K562 (cell line): ENCODE data around the gene JUND. TPM values are rescaled to one million over a fixed set of nuclear protein-coding genes. Genes with fewer than 3 reads are reported as not detected.

Experiments
- ATAC-seq: fragments of 200-7000 bp; cut with Tn5 transposase; 3 replicates; pipeline ENCODE4 v1.9.1; 2020; ENCODE audit warnings: moderate library complexity
- BruUV-seq: library from RNA; stranded (reverse); fragments of 400-500 nt; replicated peaks from 2 replicates; lab custom pipeline; 2021; lab: Mats Ljungman, UMichigan
- CTCF ChIA-PET: fragments of 300-600 bp; formaldehyde crosslinking; extraction: SDS; loops from one replicate; lab custom pipeline; 2021; ENCODE audit warnings: low intra/inter-chr PET ratio; lab: Yijun Ruan, JAX
- POLR2A ChIA-PET: fragments of 300-600, 350-650 bp; sonication (Branson Sonifier 250); formaldehyde crosslinking; extraction: SDS; loops from one replicate; lab custom pipeline; 2021; ENCODE audit warnings: antibody characterized with exemption, inconsistent platforms; lab: Yijun Ruan, JAX
- DNase-seq, 4 experiments: peaks; one replicate each; pipeline versions ENCODE4 v3.0.0 to v3.0.0-alpha.2; 2011 to 2018; ENCODE audit warnings: low spot score in 3 of 4, mixed read lengths in 3 of 4; ENCODE audit errors: extremely low read depth in 1 of 4
- FAIRE-seq: peaks from 2 replicates; lab custom pipeline; 2011; peaks lifted over from hg19 to GRCh38; lab: Jason Lieb, UNC
- H2AFZ ChIP-seq: 2 replicates; pipeline ENCODE4 v1.6.0; 2011; ENCODE audit warnings: low read depth, low read length, control low read depth, inconsistent platforms
- H3K27ac ChIP-seq: fragments of 200-600 bp; 3 replicates; pipeline ENCODE4 v1.8.0; 2011; ENCODE audit warnings: low read depth, mild to moderate bottlenecking, control low read depth, inconsistent platforms, low read length, moderate library complexity, mixed read lengths; ENCODE audit errors: extremely low read depth
- H3K27me3 ChIP-seq, 2 experiments: fragments of 300-600 bp in 1 of 2; 2 replicates in 1 of 2; 3 replicates in 1 of 2; pipeline versions ENCODE4 v1.6.0 to v1.8.0; 2011; ENCODE audit warnings: inconsistent platforms in 2 of 2, low read length in 2 of 2, mild to moderate bottlenecking in 1 of 2, mixed read lengths in 1 of 2, moderate library complexity in 1 of 2; ENCODE audit not compliant: control insufficient read depth in 2 of 2, insufficient read depth in 2 of 2
- H3K36me3 ChIP-seq: fragments of 300-600 bp; 3 replicates; pipeline ENCODE4 v1.8.0; 2011; ENCODE audit warnings: mild to moderate bottlenecking, low read length, inconsistent platforms; ENCODE audit not compliant: control insufficient read depth, insufficient read depth
- H3K4me1 ChIP-seq, 2 experiments: fragments of 200-600 bp in 1 of 2; replicated peaks in 1 of 2; 2 replicates in 1 of 2; 3 replicates in 1 of 2; pipeline versions ENCODE4 v1.5.1 to v1.8.0; 2011; ENCODE audit warnings: inconsistent platforms in 2 of 2, low read length in 2 of 2, mild to moderate bottlenecking in 1 of 2, mixed read lengths in 1 of 2, moderate library complexity in 1 of 2; ENCODE audit not compliant: control insufficient read depth in 2 of 2, insufficient read depth in 2 of 2
- H3K4me2 ChIP-seq: 2 replicates; pipeline ENCODE4 v1.6.1; 2011; ENCODE audit warnings: low read length, control low read depth, inconsistent platforms, mixed read lengths; ENCODE audit not compliant: insufficient read depth
- H3K4me3 ChIP-seq: fragments of 200-600 bp; sonication (generic), shearing (Covaris generic); 2 replicates; pipeline ENCODE4 v1.5.1; 2016; ENCODE audit warnings: control low read depth, inconsistent platforms
- H3K79me2 ChIP-seq: fragments of 200-600 bp; 3 replicates; pipeline ENCODE4 v1.8.0; 2011; ENCODE audit warnings: low read length, inconsistent platforms; ENCODE audit not compliant: control insufficient read depth, insufficient read depth
- H3K9ac ChIP-seq, 2 experiments: 2 replicates each; pipeline versions ENCODE4 v1.6.0 to v1.6.1; 2011; ENCODE audit warnings: low read depth in 2 of 2, low read length in 2 of 2, control low read depth in 1 of 2, inconsistent platforms in 1 of 2, mild to moderate bottlenecking in 1 of 2, mixed read lengths in 1 of 2; ENCODE audit not compliant: insufficient read depth in 1 of 2
- H3K9me1 ChIP-seq: one replicate; pipeline ENCODE4 v1.6.0; 2011; ENCODE audit warnings: inconsistent platforms, mild to moderate bottlenecking, low read length, moderate library complexity; ENCODE audit not compliant: control insufficient read depth, insufficient read depth
- H3K9me3 ChIP-seq: replicated peaks from 2 replicates; pipeline ENCODE4 v1.5.1; 2011; ENCODE audit warnings: low read depth, low read length, inconsistent platforms; ENCODE audit not compliant: control insufficient read depth, insufficient read depth
- H4K20me1 ChIP-seq: replicated peaks from 2 replicates; pipeline ENCODE4 v1.6.1; 2011; ENCODE audit warnings: low read length, inconsistent platforms, mixed read lengths; ENCODE audit not compliant: control insufficient read depth, insufficient read depth
- JUND ChIP-seq, 2 experiments: IDR thresholded peaks; 2 replicates in 1 of 2; 3 replicates in 1 of 2; pipeline ENCODE4 v1.6.1; 2011; ENCODE audit warnings: borderline replicate concordance in 2 of 2, low read depth in 2 of 2, low read length in 2 of 2, improper control_type of control experiment in 1 of 2, missing biosample characterization in 1 of 2, missing genetic modification characterization in 1 of 2, missing genetic modification reagents in 1 of 2
- KDM1A ChIP-seq, 2 experiments: fragments of 450-650 bp; IDR thresholded peaks; 2 replicates each; pipeline ENCODE4 v1.6.1; 2016; ENCODE audit warnings: mild to moderate bottlenecking in 2 of 2
- NFIC ChIP-seq: fragments of 450-650 bp; IDR thresholded peaks from 2 replicates; pipeline ENCODE4 v1.6.1; 2017; ENCODE audit warnings: mild to moderate bottlenecking, inconsistent platforms
- RCOR1 ChIP-seq, 2 experiments: IDR thresholded peaks; 2 replicates each; pipeline ENCODE4 v1.6.1; 2012; ENCODE audit warnings: low read depth in 2 of 2, low read length in 2 of 2, borderline replicate concordance in 1 of 2, improper control_type of control experiment in 1 of 2
- SMAD3 ChIP-seq: fragments of 450-650 bp; formaldehyde crosslinking; conservative IDR thresholded peaks from 2 replicates; pipeline ENCODE4 v1.4.0; 2020; ENCODE audit warnings: mild to moderate bottlenecking
- ZNF316 ChIP-seq: fragments of 450-650 bp; IDR thresholded peaks from 2 replicates; pipeline ENCODE4 v1.6.1; 2016
- ZNF384 ChIP-seq: IDR thresholded peaks from 2 replicates; pipeline ENCODE4 v1.6.1; 2012; ENCODE audit warnings: low read depth, low read length, improper control_type of control experiment
- ZNF507 ChIP-seq: conservative IDR thresholded peaks from 2 replicates; pipeline ENCODE4 v1.6.1; 2017; ENCODE audit warnings: missing genetic modification characterization, missing compliant biosample characterization
- ZZZ3 ChIP-seq: fragments of 450-650 bp; IDR thresholded peaks from 2 replicates; pipeline ENCODE4 v1.6.1; 2016; ENCODE audit warnings: antibody characterized with exemption, mild to moderate bottlenecking, moderate library complexity
- WGBS: fragments of 100-300 bp; shearing (Covaris generic); methylation state at CpG from one replicate; pipeline ENCODE4 v1.1.6; 2016; ENCODE audit warnings: low coverage, mixed read lengths; ENCODE audit not compliant: insufficient coverage; ENCODE audit errors: missing lambda C conversion rate; 5-methylcytosine and 5-hydroxymethylcytosine counted together
- in situ Hi-C: fragments of 300-500 bp; cut with MboI; formaldehyde crosslinking; loops from 4 replicates; pipeline ENCODE4 v1.15.0; 2018; ENCODE audit warnings: inconsistent platforms, mixed read lengths
- intact Hi-C: fragments of 100-400 bp; cut with micrococcal nuclease; formaldehyde crosslinking; loops from 2 replicates; pipeline ENCODE4 v1.14.2; 2022
- polyA plus RNA-seq, 8 experiments: library from polyadenylated mRNA; depleted of rRNA in 4 of 8; stranded (reverse) in 5 of 8; unstranded in 3 of 8; fragments of >200 nt; fragmentation: Nextera tagmentation in 2 of 8; fragmentation: Illumina TruSeq in 1 of 8; extraction: Ambion mirVana in 2 of 8; extraction: Trizol in 1 of 8; gene quantifications; 2 replicates each; pipeline versions ENCODE4 v1.2.1 to v1.2.3, GENCODE V29; 2011 to 2014; ENCODE audit warnings: inconsistent platforms in 1 of 8, missing spikeins in 1 of 8
- total RNA-seq, 7 experiments: library from RNA; depleted of rRNA in 6 of 7; stranded (reverse); fragments of >200 nt in 6 of 7; fragmentation: Illumina TruSeq in 2 of 7; extraction: Trizol in 2 of 7; gene quantifications; 2 replicates each; pipeline versions ENCODE4 v1.2.1 to v1.2.3, GENCODE V29; 2011 to 2021; ENCODE audit warnings: low replicate concordance in 1 of 7
- TF ChIP-seq, protein P1 (sequence below): fragments of 450-650 bp; IDR thresholded peaks from 2 replicates; pipeline ENCODE4 v1.6.1; 2017; ENCODE audit warnings: mild to moderate bottlenecking, moderate library complexity
- TF ChIP-seq, protein P2 (sequence below): fragments of 200-600 bp; sonication (generic); IDR thresholded peaks from one replicate; pipeline ENCODE4 v1.6.1; 2012; ENCODE audit warnings: mild to moderate bottlenecking, low read depth, low read length, inconsistent platforms

The JUND gene
- total and polyA plus RNA-seq, 9 of the 15 experiments (the other 6 are each of a cell fraction or from before 2014, with no cell fraction given) = 6.4 to 286 (median 42.3) TPM

- FAIRE-seq = no peak
- 73% methylated on average over 9 of the region's 9 CpGs for WGBS
- in situ Hi-C loops (no loop called here), intact Hi-C loops (no loop called here)
- no peaks in the 10 kb centered on the region for H3K9me1 ChIP-seq
- no peaks in the 10 kb centered on the region for H4K20me1 ChIP-seq
- H2AFZ ChIP-seq = no peak overlapping the region
- no peak overlapping the region for H3K4me3 ChIP-seq
- H3K4me2 ChIP-seq = 0 out of 2 replicates have a peak overlapping the region, but pooled peaks have one; percentile 100
- H3K27me3 ChIP-seq = no peaks in the 10 kb centered on the region
- no peak overlapping the region for H3K27ac ChIP-seq
- no peaks in the 10 kb centered on the region for H3K9me3 ChIP-seq
- H3K9ac ChIP-seq = peak overlapping the region; percentile 98 to 99; a peak in 3 of 4 replicates
- ChIA-PET POLR2A (no interaction called here), CTCF (no interaction called here)
- ATAC-seq = no peak
- peaks cover 19% of the 10 kb centered on the region; the same call in 2 of the 3 replicates for H3K79me2 ChIP-seq
- H3K36me3 ChIP-seq = no peaks in the 10 kb centered on the region
- DNase-seq = peak in 2 of 4 experiments; percentile 15 to 31
- peaks cover 33 to 56% of the 10 kb centered on the region in 2 experiments for H3K4me1 ChIP-seq
- no TSS peak for BruUV-seq
- peak; percentile 90 for TF ChIP-seq ZNF316
- peak in 1 of 2 experiments; percentile 43; a peak in 2 of 4 replicates for TF ChIP-seq KDM1A (IDR thresholded peaks at IDR 0.05)
- peak in 1 of 2 experiments; percentile 71; a peak in 2 of 4 replicates for TF ChIP-seq RCOR1 (IDR thresholded peaks at IDR 0.05; ENCODE audit: borderline replicate concordance in 1 of 2, low read depth in 2 of 2, low read length in 2 of 2)
- no peak for TF ChIP-seq SMAD3
- TF ChIP-seq, protein P1, sequence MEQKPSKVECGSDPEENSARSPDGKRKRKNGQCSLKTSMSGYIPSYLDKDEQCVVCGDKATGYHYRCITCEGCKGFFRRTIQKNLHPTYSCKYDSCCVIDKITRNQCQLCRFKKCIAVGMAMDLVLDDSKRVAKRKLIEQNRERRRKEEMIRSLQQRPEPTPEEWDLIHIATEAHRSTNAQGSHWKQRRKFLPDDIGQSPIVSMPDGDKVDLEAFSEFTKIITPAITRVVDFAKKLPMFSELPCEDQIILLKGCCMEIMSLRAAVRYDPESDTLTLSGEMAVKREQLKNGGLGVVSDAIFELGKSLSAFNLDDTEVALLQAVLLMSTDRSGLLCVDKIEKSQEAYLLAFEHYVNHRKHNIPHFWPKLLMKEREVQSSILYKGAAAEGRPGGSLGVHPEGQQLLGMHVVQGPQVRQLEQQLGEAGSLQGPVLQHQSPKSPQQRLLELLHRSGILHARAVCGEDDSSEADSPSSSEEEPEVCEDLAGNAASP = no peak
- 0 out of 2 replicates have a peak, but pooled peaks have one; percentile 16 for TF ChIP-seq JUND (IDR thresholded peaks at IDR 0.05; ENCODE audit: borderline replicate concordance, low read depth, low read length)
- TF ChIP-seq JUND (tag; IDR thresholded peaks at IDR 0.05; ENCODE audit: borderline replicate concordance, low read depth, low read length) = no peak
- no peak for TF ChIP-seq ZNF384
- no peak for TF ChIP-seq ZNF507 (tag)
- no peak for TF ChIP-seq NFIC
- no peak for TF ChIP-seq ZZZ3
- TF ChIP-seq, protein P2, sequence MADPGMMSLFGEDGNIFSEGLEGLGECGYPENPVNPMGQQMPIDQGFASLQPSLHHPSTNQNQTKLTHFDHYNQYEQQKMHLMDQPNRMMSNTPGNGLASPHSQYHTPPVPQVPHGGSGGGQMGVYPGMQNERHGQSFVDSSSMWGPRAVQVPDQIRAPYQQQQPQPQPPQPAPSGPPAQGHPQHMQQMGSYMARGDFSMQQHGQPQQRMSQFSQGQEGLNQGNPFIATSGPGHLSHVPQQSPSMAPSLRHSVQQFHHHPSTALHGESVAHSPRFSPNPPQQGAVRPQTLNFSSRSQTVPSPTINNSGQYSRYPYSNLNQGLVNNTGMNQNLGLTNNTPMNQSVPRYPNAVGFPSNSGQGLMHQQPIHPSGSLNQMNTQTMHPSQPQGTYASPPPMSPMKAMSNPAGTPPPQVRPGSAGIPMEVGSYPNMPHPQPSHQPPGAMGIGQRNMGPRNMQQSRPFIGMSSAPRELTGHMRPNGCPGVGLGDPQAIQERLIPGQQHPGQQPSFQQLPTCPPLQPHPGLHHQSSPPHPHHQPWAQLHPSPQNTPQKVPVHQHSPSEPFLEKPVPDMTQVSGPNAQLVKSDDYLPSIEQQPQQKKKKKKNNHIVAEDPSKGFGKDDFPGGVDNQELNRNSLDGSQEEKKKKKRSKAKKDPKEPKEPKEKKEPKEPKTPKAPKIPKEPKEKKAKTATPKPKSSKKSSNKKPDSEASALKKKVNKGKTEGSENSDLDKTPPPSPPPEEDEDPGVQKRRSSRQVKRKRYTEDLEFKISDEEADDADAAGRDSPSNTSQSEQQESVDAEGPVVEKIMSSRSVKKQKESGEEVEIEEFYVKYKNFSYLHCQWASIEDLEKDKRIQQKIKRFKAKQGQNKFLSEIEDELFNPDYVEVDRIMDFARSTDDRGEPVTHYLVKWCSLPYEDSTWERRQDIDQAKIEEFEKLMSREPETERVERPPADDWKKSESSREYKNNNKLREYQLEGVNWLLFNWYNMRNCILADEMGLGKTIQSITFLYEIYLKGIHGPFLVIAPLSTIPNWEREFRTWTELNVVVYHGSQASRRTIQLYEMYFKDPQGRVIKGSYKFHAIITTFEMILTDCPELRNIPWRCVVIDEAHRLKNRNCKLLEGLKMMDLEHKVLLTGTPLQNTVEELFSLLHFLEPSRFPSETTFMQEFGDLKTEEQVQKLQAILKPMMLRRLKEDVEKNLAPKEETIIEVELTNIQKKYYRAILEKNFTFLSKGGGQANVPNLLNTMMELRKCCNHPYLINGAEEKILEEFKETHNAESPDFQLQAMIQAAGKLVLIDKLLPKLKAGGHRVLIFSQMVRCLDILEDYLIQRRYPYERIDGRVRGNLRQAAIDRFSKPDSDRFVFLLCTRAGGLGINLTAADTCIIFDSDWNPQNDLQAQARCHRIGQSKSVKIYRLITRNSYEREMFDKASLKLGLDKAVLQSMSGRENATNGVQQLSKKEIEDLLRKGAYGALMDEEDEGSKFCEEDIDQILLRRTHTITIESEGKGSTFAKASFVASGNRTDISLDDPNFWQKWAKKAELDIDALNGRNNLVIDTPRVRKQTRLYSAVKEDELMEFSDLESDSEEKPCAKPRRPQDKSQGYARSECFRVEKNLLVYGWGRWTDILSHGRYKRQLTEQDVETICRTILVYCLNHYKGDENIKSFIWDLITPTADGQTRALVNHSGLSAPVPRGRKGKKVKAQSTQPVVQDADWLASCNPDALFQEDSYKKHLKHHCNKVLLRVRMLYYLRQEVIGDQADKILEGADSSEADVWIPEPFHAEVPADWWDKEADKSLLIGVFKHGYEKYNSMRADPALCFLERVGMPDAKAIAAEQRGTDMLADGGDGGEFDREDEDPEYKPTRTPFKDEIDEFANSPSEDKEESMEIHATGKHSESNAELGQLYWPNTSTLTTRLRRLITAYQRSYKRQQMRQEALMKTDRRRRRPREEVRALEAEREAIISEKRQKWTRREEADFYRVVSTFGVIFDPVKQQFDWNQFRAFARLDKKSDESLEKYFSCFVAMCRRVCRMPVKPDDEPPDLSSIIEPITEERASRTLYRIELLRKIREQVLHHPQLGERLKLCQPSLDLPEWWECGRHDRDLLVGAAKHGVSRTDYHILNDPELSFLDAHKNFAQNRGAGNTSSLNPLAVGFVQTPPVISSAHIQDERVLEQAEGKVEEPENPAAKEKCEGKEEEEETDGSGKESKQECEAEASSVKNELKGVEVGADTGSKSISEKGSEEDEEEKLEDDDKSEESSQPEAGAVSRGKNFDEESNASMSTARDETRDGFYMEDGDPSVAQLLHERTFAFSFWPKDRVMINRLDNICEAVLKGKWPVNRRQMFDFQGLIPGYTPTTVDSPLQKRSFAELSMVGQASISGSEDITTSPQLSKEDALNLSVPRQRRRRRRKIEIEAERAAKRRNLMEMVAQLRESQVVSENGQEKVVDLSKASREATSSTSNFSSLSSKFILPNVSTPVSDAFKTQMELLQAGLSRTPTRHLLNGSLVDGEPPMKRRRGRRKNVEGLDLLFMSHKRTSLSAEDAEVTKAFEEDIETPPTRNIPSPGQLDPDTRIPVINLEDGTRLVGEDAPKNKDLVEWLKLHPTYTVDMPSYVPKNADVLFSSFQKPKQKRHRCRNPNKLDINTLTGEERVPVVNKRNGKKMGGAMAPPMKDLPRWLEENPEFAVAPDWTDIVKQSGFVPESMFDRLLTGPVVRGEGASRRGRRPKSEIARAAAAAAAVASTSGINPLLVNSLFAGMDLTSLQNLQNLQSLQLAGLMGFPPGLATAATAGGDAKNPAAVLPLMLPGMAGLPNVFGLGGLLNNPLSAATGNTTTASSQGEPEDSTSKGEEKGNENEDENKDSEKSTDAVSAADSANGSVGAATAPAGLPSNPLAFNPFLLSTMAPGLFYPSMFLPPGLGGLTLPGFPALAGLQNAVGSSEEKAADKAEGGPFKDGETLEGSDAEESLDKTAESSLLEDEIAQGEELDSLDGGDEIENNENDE = no peak
Observed at GRCh38 chr19:18294467-18294864, 13.0 kb upstream of the JUND start.
